ENCODE measurements around the gene PLCL1. TPM values are rescaled to one million over a fixed set of nuclear protein-coding genes. Genes with fewer than 3 reads are reported as not detected.

Gene PLCL1
- total RNA-seq, 1 experiment from 2014 or later = 0.07 TPM

DNA sequence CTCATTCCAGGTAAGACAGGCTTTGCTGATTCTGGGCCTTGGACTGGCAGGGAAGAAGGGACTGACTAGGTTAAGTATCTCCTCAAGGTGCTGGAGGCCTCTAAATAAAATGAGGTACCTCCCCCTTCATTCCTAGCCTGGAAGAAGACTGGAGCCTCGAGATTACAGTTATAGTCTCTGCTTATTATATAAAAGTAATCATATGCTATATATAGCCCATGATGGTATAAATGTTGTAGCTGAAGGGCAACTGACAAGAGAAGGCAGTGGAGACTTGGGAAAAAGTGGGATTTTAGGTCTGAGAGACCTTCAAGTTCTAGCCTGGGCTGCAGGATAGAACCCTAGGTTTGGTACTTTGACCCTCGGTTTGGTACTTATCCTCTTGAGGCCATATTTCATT is 248.3 kb downstream of the PLCL1 start (continued):
- TF ChIP-seq, protein P1, sequence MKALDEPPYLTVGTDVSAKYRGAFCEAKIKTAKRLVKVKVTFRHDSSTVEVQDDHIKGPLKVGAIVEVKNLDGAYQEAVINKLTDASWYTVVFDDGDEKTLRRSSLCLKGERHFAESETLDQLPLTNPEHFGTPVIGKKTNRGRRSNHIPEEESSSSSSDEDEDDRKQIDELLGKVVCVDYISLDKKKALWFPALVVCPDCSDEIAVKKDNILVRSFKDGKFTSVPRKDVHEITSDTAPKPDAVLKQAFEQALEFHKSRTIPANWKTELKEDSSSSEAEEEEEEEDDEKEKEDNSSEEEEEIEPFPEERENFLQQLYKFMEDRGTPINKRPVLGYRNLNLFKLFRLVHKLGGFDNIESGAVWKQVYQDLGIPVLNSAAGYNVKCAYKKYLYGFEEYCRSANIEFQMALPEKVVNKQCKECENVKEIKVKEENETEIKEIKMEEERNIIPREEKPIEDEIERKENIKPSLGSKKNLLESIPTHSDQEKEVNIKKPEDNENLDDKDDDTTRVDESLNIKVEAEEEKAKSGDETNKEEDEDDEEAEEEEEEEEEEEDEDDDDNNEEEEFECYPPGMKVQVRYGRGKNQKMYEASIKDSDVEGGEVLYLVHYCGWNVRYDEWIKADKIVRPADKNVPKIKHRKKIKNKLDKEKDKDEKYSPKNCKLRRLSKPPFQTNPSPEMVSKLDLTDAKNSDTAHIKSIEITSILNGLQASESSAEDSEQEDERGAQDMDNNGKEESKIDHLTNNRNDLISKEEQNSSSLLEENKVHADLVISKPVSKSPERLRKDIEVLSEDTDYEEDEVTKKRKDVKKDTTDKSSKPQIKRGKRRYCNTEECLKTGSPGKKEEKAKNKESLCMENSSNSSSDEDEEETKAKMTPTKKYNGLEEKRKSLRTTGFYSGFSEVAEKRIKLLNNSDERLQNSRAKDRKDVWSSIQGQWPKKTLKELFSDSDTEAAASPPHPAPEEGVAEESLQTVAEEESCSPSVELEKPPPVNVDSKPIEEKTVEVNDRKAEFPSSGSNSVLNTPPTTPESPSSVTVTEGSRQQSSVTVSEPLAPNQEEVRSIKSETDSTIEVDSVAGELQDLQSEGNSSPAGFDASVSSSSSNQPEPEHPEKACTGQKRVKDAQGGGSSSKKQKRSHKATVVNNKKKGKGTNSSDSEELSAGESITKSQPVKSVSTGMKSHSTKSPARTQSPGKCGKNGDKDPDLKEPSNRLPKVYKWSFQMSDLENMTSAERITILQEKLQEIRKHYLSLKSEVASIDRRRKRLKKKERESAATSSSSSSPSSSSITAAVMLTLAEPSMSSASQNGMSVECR (CRISPR knock-in tag; IDR thresholded peaks at IDR 0.05; ENCODE audit: borderline replicate concordance) = no peak
- TF ChIP-seq SP1 (CRISPR knock-in tag; conservative IDR thresholded peaks at IDR 0.05) (no peak), GABPB1 (CRISPR knock-in tag; IDR thresholded peaks at IDR 0.05) (no peak), TCF7 (CRISPR knock-in tag; IDR thresholded peaks at IDR 0.05; ENCODE audit: low read depth) (no peak), ZNF317 (CRISPR knock-in tag; IDR thresholded peaks at IDR 0.05; ENCODE audit: borderline replicate concordance, low read depth) (no peak), OVOL2 (CRISPR knock-in tag; IDR thresholded peaks at IDR 0.05; ENCODE audit: borderline replicate concordance) (no peak), ATF1 (CRISPR knock-in tag; IDR thresholded peaks at IDR 0.05) (no peak), ZNF232 (CRISPR knock-in tag; IDR thresholded peaks at IDR 0.05) (no peak)
- TF ChIP-seq, protein P2, sequence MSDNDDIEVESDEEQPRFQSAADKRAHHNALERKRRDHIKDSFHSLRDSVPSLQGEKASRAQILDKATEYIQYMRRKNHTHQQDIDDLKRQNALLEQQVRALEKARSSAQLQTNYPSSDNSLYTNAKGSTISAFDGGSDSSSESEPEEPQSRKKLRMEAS (CRISPR knock-in tag; IDR thresholded peaks at IDR 0.05) = no peak
- TF ChIP-seq, protein P3, sequence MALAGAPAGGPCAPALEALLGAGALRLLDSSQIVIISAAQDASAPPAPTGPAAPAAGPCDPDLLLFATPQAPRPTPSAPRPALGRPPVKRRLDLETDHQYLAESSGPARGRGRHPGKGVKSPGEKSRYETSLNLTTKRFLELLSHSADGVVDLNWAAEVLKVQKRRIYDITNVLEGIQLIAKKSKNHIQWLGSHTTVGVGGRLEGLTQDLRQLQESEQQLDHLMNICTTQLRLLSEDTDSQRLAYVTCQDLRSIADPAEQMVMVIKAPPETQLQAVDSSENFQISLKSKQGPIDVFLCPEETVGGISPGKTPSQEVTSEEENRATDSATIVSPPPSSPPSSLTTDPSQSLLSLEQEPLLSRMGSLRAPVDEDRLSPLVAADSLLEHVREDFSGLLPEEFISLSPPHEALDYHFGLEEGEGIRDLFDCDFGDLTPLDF (CRISPR knock-in tag; IDR thresholded peaks at IDR 0.05) = no peak

DNA sequence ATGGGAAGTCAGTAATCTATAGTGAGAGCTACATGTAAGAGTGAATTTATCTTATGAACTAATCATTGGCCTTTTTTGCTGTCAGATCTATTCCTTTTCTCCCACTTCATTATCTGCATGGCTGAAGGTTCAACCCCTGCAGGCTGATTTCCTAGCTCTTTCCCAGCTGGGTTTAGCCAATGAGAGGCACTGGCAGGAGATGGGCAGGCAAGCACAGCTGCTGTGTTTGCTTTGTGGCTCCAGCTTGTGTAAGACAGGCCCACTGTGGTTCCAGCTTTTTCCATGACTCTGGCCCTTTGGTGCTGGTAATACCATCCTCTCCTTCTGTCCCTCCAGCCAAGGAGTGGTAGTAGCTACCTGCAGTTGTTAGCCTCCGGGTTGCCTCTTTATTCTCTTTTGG is 248.8 kb downstream of the PLCL1 start:
- Mint-ChIP-seq H3K36me3 (no peaks in the 10 kb centered on the region), H3K4me1 (no peaks in the 10 kb centered on the region), H3K27me3 (ENCODE audit: low read depth) (no peaks in the 10 kb centered on the region; the same call in 1 of the 2 replicates), H3K9me3 (no peaks in the 10 kb centered on the region), H3K4me3 (no peak overlapping the region), H3K27ac (no peak overlapping the region)
- TF ChIP-seq SP1 (CRISPR knock-in tag; conservative IDR thresholded peaks at IDR 0.05) = no peak
- TF ChIP-seq, protein P4, sequence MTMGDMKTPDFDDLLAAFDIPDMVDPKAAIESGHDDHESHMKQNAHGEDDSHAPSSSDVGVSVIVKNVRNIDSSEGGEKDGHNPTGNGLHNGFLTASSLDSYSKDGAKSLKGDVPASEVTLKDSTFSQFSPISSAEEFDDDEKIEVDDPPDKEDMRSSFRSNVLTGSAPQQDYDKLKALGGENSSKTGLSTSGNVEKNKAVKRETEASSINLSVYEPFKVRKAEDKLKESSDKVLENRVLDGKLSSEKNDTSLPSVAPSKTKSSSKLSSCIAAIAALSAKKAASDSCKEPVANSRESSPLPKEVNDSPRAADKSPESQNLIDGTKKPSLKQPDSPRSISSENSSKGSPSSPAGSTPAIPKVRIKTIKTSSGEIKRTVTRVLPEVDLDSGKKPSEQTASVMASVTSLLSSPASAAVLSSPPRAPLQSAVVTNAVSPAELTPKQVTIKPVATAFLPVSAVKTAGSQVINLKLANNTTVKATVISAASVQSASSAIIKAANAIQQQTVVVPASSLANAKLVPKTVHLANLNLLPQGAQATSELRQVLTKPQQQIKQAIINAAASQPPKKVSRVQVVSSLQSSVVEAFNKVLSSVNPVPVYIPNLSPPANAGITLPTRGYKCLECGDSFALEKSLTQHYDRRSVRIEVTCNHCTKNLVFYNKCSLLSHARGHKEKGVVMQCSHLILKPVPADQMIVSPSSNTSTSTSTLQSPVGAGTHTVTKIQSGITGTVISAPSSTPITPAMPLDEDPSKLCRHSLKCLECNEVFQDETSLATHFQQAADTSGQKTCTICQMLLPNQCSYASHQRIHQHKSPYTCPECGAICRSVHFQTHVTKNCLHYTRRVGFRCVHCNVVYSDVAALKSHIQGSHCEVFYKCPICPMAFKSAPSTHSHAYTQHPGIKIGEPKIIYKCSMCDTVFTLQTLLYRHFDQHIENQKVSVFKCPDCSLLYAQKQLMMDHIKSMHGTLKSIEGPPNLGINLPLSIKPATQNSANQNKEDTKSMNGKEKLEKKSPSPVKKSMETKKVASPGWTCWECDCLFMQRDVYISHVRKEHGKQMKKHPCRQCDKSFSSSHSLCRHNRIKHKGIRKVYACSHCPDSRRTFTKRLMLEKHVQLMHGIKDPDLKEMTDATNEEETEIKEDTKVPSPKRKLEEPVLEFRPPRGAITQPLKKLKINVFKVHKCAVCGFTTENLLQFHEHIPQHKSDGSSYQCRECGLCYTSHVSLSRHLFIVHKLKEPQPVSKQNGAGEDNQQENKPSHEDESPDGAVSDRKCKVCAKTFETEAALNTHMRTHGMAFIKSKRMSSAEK (CRISPR knock-in tag; IDR thresholded peaks at IDR 0.05; ENCODE audit: borderline replicate concordance) = no peak
- TF ChIP-seq, protein P5, sequence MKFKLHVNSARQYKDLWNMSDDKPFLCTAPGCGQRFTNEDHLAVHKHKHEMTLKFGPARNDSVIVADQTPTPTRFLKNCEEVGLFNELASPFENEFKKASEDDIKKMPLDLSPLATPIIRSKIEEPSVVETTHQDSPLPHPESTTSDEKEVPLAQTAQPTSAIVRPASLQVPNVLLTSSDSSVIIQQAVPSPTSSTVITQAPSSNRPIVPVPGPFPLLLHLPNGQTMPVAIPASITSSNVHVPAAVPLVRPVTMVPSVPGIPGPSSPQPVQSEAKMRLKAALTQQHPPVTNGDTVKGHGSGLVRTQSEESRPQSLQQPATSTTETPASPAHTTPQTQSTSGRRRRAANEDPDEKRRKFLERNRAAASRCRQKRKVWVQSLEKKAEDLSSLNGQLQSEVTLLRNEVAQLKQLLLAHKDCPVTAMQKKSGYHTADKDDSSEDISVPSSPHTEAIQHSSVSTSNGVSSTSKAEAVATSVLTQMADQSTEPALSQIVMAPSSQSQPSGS (CRISPR knock-in tag; IDR thresholded peaks at IDR 0.05; ENCODE audit: borderline replicate concordance, low read depth) = no peak
- TF ChIP-seq, protein P6, sequence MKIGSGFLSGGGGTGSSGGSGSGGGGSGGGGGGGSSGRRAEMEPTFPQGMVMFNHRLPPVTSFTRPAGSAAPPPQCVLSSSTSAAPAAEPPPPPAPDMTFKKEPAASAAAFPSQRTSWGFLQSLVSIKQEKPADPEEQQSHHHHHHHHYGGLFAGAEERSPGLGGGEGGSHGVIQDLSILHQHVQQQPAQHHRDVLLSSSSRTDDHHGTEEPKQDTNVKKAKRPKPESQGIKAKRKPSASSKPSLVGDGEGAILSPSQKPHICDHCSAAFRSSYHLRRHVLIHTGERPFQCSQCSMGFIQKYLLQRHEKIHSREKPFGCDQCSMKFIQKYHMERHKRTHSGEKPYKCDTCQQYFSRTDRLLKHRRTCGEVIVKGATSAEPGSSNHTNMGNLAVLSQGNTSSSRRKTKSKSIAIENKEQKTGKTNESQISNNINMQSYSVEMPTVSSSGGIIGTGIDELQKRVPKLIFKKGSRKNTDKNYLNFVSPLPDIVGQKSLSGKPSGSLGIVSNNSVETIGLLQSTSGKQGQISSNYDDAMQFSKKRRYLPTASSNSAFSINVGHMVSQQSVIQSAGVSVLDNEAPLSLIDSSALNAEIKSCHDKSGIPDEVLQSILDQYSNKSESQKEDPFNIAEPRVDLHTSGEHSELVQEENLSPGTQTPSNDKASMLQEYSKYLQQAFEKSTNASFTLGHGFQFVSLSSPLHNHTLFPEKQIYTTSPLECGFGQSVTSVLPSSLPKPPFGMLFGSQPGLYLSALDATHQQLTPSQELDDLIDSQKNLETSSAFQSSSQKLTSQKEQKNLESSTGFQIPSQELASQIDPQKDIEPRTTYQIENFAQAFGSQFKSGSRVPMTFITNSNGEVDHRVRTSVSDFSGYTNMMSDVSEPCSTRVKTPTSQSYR (CRISPR knock-in tag; IDR thresholded peaks at IDR 0.05) = no peak
- CTCF ChIA-PET = interaction anchor here (0.8 kb wide), 1 partner anchor 18 kb away, joined by 4 read pairs; no protein-coding TSS in a partner anchor
- no peak for DNase-seq (ENCODE audit: low spot score)
- POLR2A ChIA-PET = no interaction called here
- no peak; the same call in 1 of the 2 replicates for ATAC-seq

Measured in WTC11 (cell line).